IMR-90 (cell line): ENCODE measurements around the gene STAT5B. TPM values are rescaled to one million over a fixed set of nuclear protein-coding genes. Genes with fewer than 3 reads are reported as not detected.

Experiments
- ATAC-seq: fragments of 200-7000 bp; cut with Tn5 transposase; 2 replicates; pipeline ENCODE4 v1.9.1; 2020; ENCODE audit warnings: low read depth, mild to moderate bottlenecking, moderate library complexity
- BruUV-seq: library from RNA; stranded (reverse); fragments of 400-500 nt; replicated peaks from 2 replicates; lab custom pipeline; 2021; lab: Mats Ljungman, UMichigan
- CTCF ChIA-PET: fragments of 300-600 bp; formaldehyde crosslinking; extraction: SDS; loops from one replicate; lab custom pipeline; 2021; ENCODE audit warnings: antibody characterized with exemption; lab: Yijun Ruan, JAX
- POLR2A ChIA-PET: fragments of 300-600 bp; sonication (Branson Sonifier 250); formaldehyde crosslinking; loops from one replicate; lab custom pipeline; 2022; ENCODE audit warnings: antibody characterized with exemption; ENCODE audit not compliant: unreplicated experiment; lab: Charles Lee
- DNase-seq: peaks from one replicate; pipeline ENCODE4 v3.0.0; 2013
- H2AFZ ChIP-seq: replicated peaks from 2 replicates; pipeline ENCODE3; 2013; ENCODE audit warnings: low read length, mild to moderate bottlenecking; ENCODE audit not compliant: poor library complexity
- H2AK5ac ChIP-seq: 2 replicates; pipeline ENCODE4 v1.6.1; 2013; ENCODE audit warnings: low read depth, low read length, inconsistent platforms
- H2AK9ac ChIP-seq: replicated peaks from 2 replicates; pipeline ENCODE3; 2013; ENCODE audit warnings: mild to moderate bottlenecking, low read depth, low read length, moderate library complexity; ENCODE audit not compliant: poor library complexity
- H2BK120ac ChIP-seq: 2 replicates; pipeline ENCODE4 v1.6.1; 2013; ENCODE audit warnings: low read depth, low read length, inconsistent platforms
- H2BK15ac ChIP-seq: 3 replicates; pipeline ENCODE4 v1.6.1; 2013; ENCODE audit warnings: low read depth, low read length, inconsistent platforms
- H2BK20ac ChIP-seq: 2 replicates; pipeline ENCODE4 v1.6.1; 2013; ENCODE audit warnings: low read depth, mild to moderate bottlenecking, inconsistent platforms, low read length, moderate library complexity
- H2BK5ac ChIP-seq: 2 replicates; pipeline ENCODE4 v1.6.1; 2013; ENCODE audit warnings: mild to moderate bottlenecking, low read depth, low read length, inconsistent platforms; ENCODE audit not compliant: poor library complexity, severe bottlenecking
- H3K14ac ChIP-seq: replicated peaks from 2 replicates; pipeline ENCODE4 v1.6.1; 2013; ENCODE audit warnings: low read depth, low read length, inconsistent platforms
- H3K18ac ChIP-seq: 2 replicates; pipeline ENCODE4 v1.6.1; 2013; ENCODE audit warnings: low read depth, low read length, control low read depth
- H3K23ac ChIP-seq: 2 replicates; pipeline ENCODE4 v1.6.1; 2013; ENCODE audit warnings: low read depth, low read length, inconsistent platforms
- H3K27ac ChIP-seq: 2 replicates; pipeline ENCODE4 v1.5.1; 2013; ENCODE audit warnings: mild to moderate bottlenecking, control low read depth, low read length; ENCODE audit not compliant: insufficient read depth
- H3K27me3 ChIP-seq: 2 replicates; pipeline ENCODE4 v1.6.1; 2013; ENCODE audit warnings: low read length; ENCODE audit not compliant: control insufficient read depth, insufficient read depth
- H3K36me3 ChIP-seq: 2 replicates; pipeline ENCODE4 v1.6.1; 2013; ENCODE audit warnings: low read length, mixed read lengths; ENCODE audit not compliant: control insufficient read depth, insufficient read depth
- H3K4ac ChIP-seq: 2 replicates; pipeline ENCODE4 v1.6.1; 2013; ENCODE audit warnings: low read depth, low read length, inconsistent platforms
- H3K4me1 ChIP-seq: 2 replicates; pipeline ENCODE4 v1.6.1; 2013; ENCODE audit warnings: low read length, mixed read lengths; ENCODE audit not compliant: control insufficient read depth, insufficient read depth
- H3K4me2 ChIP-seq: 2 replicates; pipeline ENCODE4 v1.6.1; 2013; ENCODE audit warnings: low read depth, mild to moderate bottlenecking, control low read depth, low read length, moderate library complexity
- H3K4me3 ChIP-seq: 2 replicates; pipeline ENCODE4 v1.5.1; 2013; ENCODE audit warnings: low read depth, mild to moderate bottlenecking, control low read depth, low read length, moderate library complexity; ENCODE audit not compliant: insufficient read depth
- H3K56ac ChIP-seq: 2 replicates; pipeline ENCODE4 v1.6.1; 2013; ENCODE audit warnings: low read length, inconsistent platforms; ENCODE audit not compliant: insufficient read depth; ENCODE audit errors: extremely low read depth
- H3K79me1 ChIP-seq, 2 experiments: 2 replicates each; pipeline ENCODE4 v1.6.1; 2013; ENCODE audit warnings: low read length in 2 of 2, inconsistent platforms in 1 of 2, low read depth in 1 of 2
- H3K9ac ChIP-seq: 2 replicates; pipeline ENCODE4 v1.6.1; 2013; ENCODE audit warnings: low read depth, low read length, control low read depth
- H3K9me1 ChIP-seq: 2 replicates; pipeline ENCODE4 v1.6.1; 2013; ENCODE audit warnings: low read length, inconsistent platforms; ENCODE audit not compliant: insufficient read depth
- H3K9me3 ChIP-seq: 2 replicates; pipeline ENCODE4 v1.6.1; 2013; ENCODE audit warnings: low read length; ENCODE audit not compliant: control insufficient read depth, insufficient read depth
- H4K20me1 ChIP-seq: 2 replicates; pipeline ENCODE4 v1.6.1; 2013; ENCODE audit warnings: low read length, inconsistent platforms; ENCODE audit not compliant: insufficient read depth
- H4K5ac ChIP-seq: 2 replicates; pipeline ENCODE4 v1.6.1; 2013; ENCODE audit warnings: mild to moderate bottlenecking, low read depth, low read length, control low read depth
- H4K8ac ChIP-seq, 2 experiments: 2 replicates each; pipeline ENCODE4 v1.6.1; 2013; ENCODE audit warnings: low read depth in 2 of 2, low read length in 2 of 2, control low read depth in 1 of 2, inconsistent platforms in 1 of 2
- H4K91ac ChIP-seq: 2 replicates; pipeline ENCODE4 v1.6.1; 2013; ENCODE audit warnings: low read depth, low read length, inconsistent platforms; ENCODE audit not compliant: insufficient read depth
- BHLHE40 ChIP-seq: fragments of 150-350 bp; IDR thresholded peaks from 2 replicates; pipeline ENCODE4 v1.6.1; 2016; ENCODE audit warnings: mild to moderate bottlenecking, low read depth, low read length
- MAFK ChIP-seq: IDR thresholded peaks from 2 replicates; pipeline ENCODE4 v1.6.1; 2012; ENCODE audit warnings: low read depth, low read length, improper control_type of control experiment
- MAZ ChIP-seq: IDR thresholded peaks from 2 replicates; pipeline ENCODE4 v1.6.1; 2012; ENCODE audit warnings: low read depth, mild to moderate bottlenecking, low read length, improper control_type of control experiment, moderate library complexity, borderline replicate concordance
- MXI1 ChIP-seq: IDR thresholded peaks from 2 replicates; pipeline ENCODE4 v1.6.1; 2012; ENCODE audit warnings: low read depth, mild to moderate bottlenecking, low read length, moderate library complexity, borderline replicate concordance
- NFE2L2 ChIP-seq: fragments of 150-350 bp; IDR thresholded peaks from 2 replicates; pipeline ENCODE4 v1.6.1; 2016; ENCODE audit warnings: low read depth, mild to moderate bottlenecking, low read length
- WGBS, 2 experiments: methylation state at CpG; one replicate each; pipeline versions ENCODE4 v1.1.5 to v1.1.7; 2013; ENCODE audit warnings: missing lambda C conversion rate in 2 of 2; ENCODE audit not compliant: insufficient read length in 1 of 2; ENCODE audit errors: extremely low coverage in 2 of 2; 5-methylcytosine and 5-hydroxymethylcytosine counted together
- dilution Hi-C: fragments of 300-500 bp; cut with HindIII; formaldehyde crosslinking; loops from one replicate; pipeline ENCODE4 v1.14.3; 2018; ENCODE audit warnings: low sequenced_read_pairs; ENCODE audit not compliant: unreplicated experiment
- in situ Hi-C: fragments of 300-500 bp; cut with MboI; formaldehyde crosslinking; loops from 3 replicates; pipeline ENCODE4 v1.14.3; 2019; ENCODE audit warnings: low sequenced_read_pairs, inconsistent platforms, mixed read lengths
- intact Hi-C: fragments of 100-400 bp; cut with micrococcal nuclease; formaldehyde crosslinking; loops from 2 replicates; pipeline ENCODE4 v1.10.0; 2022
- polyA plus RNA-seq, 3 experiments: library from polyadenylated mRNA; depleted of rRNA; stranded (reverse); fragments of >200 nt; gene quantifications; 2 replicates each; pipeline ENCODE4 v1.2.3, GENCODE V29; 2012; ENCODE audit warnings: low replicate concordance in 1 of 3
- total RNA-seq: library from RNA; depleted of rRNA; stranded (reverse); fragments of >200 nt; gene quantifications from 2 replicates; pipeline ENCODE4 v1.2.3, GENCODE V29; 2012

Gene STAT5B
- total and polyA plus RNA-seq, 2 of the 4 experiments (the other 2 are of a cell fraction) = 24.4 to 29.6 TPM

DNA sequence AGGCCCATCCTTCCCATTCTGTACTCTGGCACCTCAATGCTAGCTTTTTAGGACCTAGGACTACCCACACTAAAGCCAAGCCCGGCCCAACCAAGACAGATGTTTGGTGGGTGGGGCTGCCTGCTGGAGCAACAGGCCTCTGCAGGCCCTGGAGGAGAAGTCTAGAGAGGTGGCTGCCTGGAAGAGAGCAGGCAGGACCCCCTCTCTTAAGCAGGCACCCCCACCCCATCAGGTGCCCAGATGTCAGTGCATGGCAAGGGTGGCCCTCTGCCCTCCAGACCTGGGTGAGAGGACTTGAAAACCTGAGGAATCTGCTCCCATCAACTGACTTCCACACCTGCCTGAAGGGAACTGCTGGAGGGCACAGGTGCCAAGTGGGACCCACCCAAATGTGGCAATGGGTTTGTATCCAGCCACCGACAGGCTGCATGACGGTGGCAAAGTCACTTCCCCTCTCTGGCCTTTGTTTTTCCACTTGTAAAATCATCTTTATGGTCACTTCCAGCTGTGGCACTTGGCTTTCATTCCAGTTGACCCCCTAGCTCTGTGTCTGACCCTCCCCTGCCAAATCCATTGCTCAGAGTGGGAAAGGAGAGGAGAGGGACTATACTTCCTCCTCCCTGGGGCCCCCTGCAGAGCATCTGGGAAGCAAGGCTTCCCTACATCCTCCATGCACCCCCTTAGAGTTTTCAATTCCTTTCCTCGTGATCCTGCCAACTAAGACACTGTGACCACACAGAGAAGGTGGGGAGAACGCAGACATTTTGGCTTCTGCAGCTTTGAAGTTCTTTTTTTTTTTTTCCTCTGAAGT lies 10.4 kb upstream of the STAT5B start:
- H3K14ac ChIP-seq = no peak overlapping the region
- H3K9ac ChIP-seq = no peak overlapping the region
- no TSS peak for BruUV-seq
- TF ChIP-seq NFE2L2 = no peak
- no peak for TF ChIP-seq MXI1
- no peak for TF ChIP-seq MAZ
- no peak for TF ChIP-seq MAFK
- TF ChIP-seq BHLHE40 = no peak
- intact Hi-C loops (no loop called here), in situ Hi-C loops (no loop called here), dilution Hi-C loops (no loop called here)
- no peak overlapping the region for H4K8ac ChIP-seq
- no peak overlapping the region for H3K23ac ChIP-seq
- no CpG with 5 or more reads among the region's 5 CpGs for WGBS, 2 experiments
- no peak overlapping the region; the same call in 1 of the 2 replicates for H2BK20ac ChIP-seq
- no peak overlapping the region for H2BK15ac ChIP-seq
- H2BK120ac ChIP-seq = no peak overlapping the region
- no peak overlapping the region for H3K4me2 ChIP-seq
- 0 out of 2 replicates have a peak, but pooled peaks cover 4% of the 10 kb centered on the region for H3K9me1 ChIP-seq
- no peak overlapping the region for H3K18ac ChIP-seq
- POLR2A ChIA-PET = no interaction called here
- no peak overlapping the region for H3K56ac ChIP-seq
- CTCF ChIA-PET = interaction anchor here (0.7 kb wide), 1 partner anchor 26 kb away, joined by 3 read pairs; no protein-coding TSS in a partner anchor
- DNase-seq (no peak), ATAC-seq (no peak)
- H3K27ac ChIP-seq = no peak overlapping the region
- peak overlapping the region; percentile 36 for H2AFZ ChIP-seq
- no peak overlapping the region for H2AK5ac ChIP-seq
- H3K36me3 ChIP-seq = no peaks in the 10 kb centered on the region
- no peak overlapping the region for H2BK5ac ChIP-seq
- no peaks in the 10 kb centered on the region; the same call in 1 of the 2 replicates for H3K27me3 ChIP-seq
- H3K9me3 ChIP-seq = no peaks in the 10 kb centered on the region
- H2AK9ac ChIP-seq = peak overlapping the region; percentile 45
- no peak overlapping the region for H4K91ac ChIP-seq
- H3K4me3 ChIP-seq = no peak overlapping the region
- no peak overlapping the region for H4K5ac ChIP-seq
- H4K20me1 ChIP-seq = no peaks in the 10 kb centered on the region
- H3K4me1 ChIP-seq = peaks cover 14% of the 10 kb centered on the region
- H3K79me1 ChIP-seq = no peaks in the 10 kb centered on the region
- H3K4ac ChIP-seq = no peak overlapping the region
